ENCODE results near the gene OR52J3. TPM values are rescaled to one million over a fixed set of nuclear protein-coding genes. Genes with fewer than 3 reads are reported as not detected.

The OR52J3 gene
- total and polyA plus RNA-seq, 5 donors from 2014 or later, result not detected

- Histone ChIP-seq H3K4me3 (ENCODE audit: low read depth, low read length) (no peak within 1 kb of the TSS), H3K36me3 (ENCODE audit: control insufficient read depth, insufficient read depth, low read length) (no peaks in the 10 kb centered on the region), H3K9me3 (ENCODE audit: control insufficient read depth in 2 of 2, low read length in 2 of 2) (no peaks in the 10 kb centered on the region), H3K27ac (ENCODE audit: insufficient read depth, low read length, poor library complexity, severe bottlenecking) (no peak within 1 kb of the TSS), H3K4me1 (ENCODE audit: control insufficient read depth, insufficient read depth, low read length, poor library complexity, severe bottlenecking) (no peaks in the 10 kb centered on the region), H3K27me3 (ENCODE audit: control insufficient read depth, insufficient read depth, low read length) (no peaks in the 10 kb centered on the region)
- peaks cover 0 to 3% (median 0%) of the 10 kb centered on the region in 7 donors for H3K9me3 Mint-ChIP-seq
- H3K4me1 Mint-ChIP-seq, result no peaks in the 10 kb centered on the region
- DNase-seq (no peak), ATAC-seq (ENCODE audit: low read depth in 2 of 2) (no peak)
- no peaks in the 10 kb centered on the region for H3K27me3 Mint-ChIP-seq
- no peak within 1 kb of the TSS for H3K27ac Mint-ChIP-seq
- no peak within 1 kb of the TSS for H3K4me3 Mint-ChIP-seq
- no peaks in the 10 kb centered on the region for H3K36me3 Mint-ChIP-seq
These were observed 22.9 kb downstream of the OR52J3 start, which contains the start of gene OR52E1 for GRCh38 chr11:5069272-5069671. Gene OR52E1 (plus strand): TSS chr11:5069572.

DNA sequence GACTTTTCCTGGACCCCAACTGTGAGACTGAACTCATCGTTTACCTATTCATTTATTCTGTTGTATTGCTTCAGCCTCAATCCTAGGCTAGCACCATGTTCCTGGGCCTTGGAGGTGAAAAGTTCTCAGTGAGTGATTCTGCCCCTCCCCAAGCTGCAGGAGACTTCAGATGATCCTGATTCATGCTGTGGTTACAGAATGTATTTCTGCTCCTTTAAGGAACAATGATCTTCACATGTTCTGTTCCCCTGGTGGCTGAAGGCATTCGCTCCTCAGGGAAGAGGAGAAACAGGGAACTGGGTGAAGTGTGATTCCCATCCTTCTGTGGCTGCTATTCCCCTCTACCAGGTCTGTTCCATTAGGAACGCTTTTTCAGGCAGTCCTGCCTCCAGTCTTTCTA, 25.5 kb downstream of the OR52J3 start:
- H3K4me1 ChIP-seq (ENCODE audit: control insufficient read depth, insufficient read depth, low read length, poor library complexity, severe bottlenecking), result no peaks in the 10 kb centered on the region
- no peaks in the 10 kb centered on the region for H3K36me3 ChIP-seq (ENCODE audit: control insufficient read depth, insufficient read depth, low read length)
- no peaks in the 10 kb centered on the region for H3K27me3 Mint-ChIP-seq
- DNase-seq (no peak), ATAC-seq (ENCODE audit: low read depth in 2 of 2) (no peak)
- H3K27ac ChIP-seq (ENCODE audit: insufficient read depth, low read length, poor library complexity, severe bottlenecking), result no peak overlapping the region
- no peak overlapping the region for H3K4me3 ChIP-seq (ENCODE audit: low read depth, low read length)
- no peaks in the 10 kb centered on the region for H3K36me3 Mint-ChIP-seq
- no peak overlapping the region for H3K4me3 Mint-ChIP-seq
- no peaks in the 10 kb centered on the region for H3K4me1 Mint-ChIP-seq
- H3K27ac Mint-ChIP-seq, result no peak overlapping the region
- peaks cover 0 to 3% (median 0%) of the 10 kb centered on the region in 7 donors for H3K9me3 Mint-ChIP-seq
- H3K27me3 ChIP-seq (ENCODE audit: control insufficient read depth, insufficient read depth, low read length), result no peaks in the 10 kb centered on the region
- no peaks in the 10 kb centered on the region for H3K9me3 ChIP-seq (ENCODE audit: control insufficient read depth in 2 of 2, low read length in 2 of 2)

DNA sequence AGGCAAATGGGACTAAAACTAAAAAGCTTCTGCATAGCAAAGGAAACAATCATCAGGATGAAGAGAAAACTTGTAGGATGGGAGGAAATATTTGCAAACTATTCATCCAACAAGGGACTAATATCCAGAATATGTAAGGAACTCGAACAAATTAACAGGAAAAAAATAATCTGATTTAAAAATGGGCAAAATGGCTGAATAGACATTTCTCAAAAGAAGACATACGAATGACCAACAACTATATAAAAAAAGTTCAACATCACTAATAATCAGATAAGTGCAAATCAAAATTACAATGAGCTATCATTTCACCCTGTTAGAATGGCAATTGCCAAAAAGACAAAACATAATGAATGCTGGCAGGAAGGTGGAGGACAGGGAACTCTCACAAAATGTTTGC, 35.1 kb downstream of the OR52J3 start:
- Mint-ChIP-seq H3K4me3 (no peak overlapping the region), H3K27me3 (peaks cover 4% of the 10 kb centered on the region), H3K36me3 (no peaks in the 10 kb centered on the region), H3K9me3 (peaks cover 0 to 3% (median 0%) of the 10 kb centered on the region in 7 donors), H3K4me1 (no peaks in the 10 kb centered on the region), H3K27ac (no peak overlapping the region)
- H3K4me3 ChIP-seq (ENCODE audit: low read depth, low read length), result no peak overlapping the region
- no peak for ATAC-seq (ENCODE audit: low read depth in 2 of 2)
- H3K4me1 ChIP-seq (ENCODE audit: control insufficient read depth, insufficient read depth, low read length, poor library complexity, severe bottlenecking), result no peaks in the 10 kb centered on the region
- no peaks in the 10 kb centered on the region for H3K9me3 ChIP-seq (ENCODE audit: control insufficient read depth in 2 of 2, low read length in 2 of 2)
- DNase-seq, result no peak
- no peak overlapping the region for H3K27ac ChIP-seq (ENCODE audit: insufficient read depth, low read length, poor library complexity, severe bottlenecking)
- H3K27me3 ChIP-seq (ENCODE audit: control insufficient read depth, insufficient read depth, low read length), result no peaks in the 10 kb centered on the region
- H3K36me3 ChIP-seq (ENCODE audit: control insufficient read depth, insufficient read depth, low read length), result no peaks in the 10 kb centered on the region

DNA sequence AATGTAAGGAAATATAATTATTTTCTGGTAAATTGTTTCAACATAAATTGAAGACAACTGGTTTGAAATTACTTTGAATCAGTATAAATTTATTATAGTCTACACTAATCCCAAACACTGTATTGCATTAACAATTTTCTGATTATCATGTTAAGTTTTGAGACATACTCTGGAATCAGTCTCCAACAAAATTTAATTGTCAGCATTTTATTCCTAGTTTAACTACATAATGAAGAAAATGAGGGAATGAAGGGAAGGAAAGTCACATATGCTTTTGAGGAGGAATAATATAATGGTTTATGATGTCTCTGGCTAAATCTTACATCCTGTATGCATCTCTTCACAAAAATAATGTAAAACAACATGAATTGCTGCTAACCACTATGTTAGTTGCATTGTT, 37.3 kb downstream of the OR52J3 start:
- no peaks in the 10 kb centered on the region for H3K36me3 ChIP-seq (ENCODE audit: control insufficient read depth, insufficient read depth, low read length)
- no peak overlapping the region for H3K4me3 ChIP-seq (ENCODE audit: low read depth, low read length)
- ATAC-seq (ENCODE audit: low read depth in 2 of 2) (no peak), DNase-seq (no peak)
- Mint-ChIP-seq H3K36me3 (no peaks in the 10 kb centered on the region), H3K27me3 (peaks cover 4% of the 10 kb centered on the region), H3K9me3 (peaks cover 0 to 6% (median 0%) of the 10 kb centered on the region in 7 donors), H3K4me3 (no peak overlapping the region), H3K27ac (no peak overlapping the region), H3K4me1 (no peaks in the 10 kb centered on the region)
- H3K9me3 ChIP-seq (ENCODE audit: control insufficient read depth in 2 of 2, low read length in 2 of 2), result no peaks in the 10 kb centered on the region
- H3K27me3 ChIP-seq (ENCODE audit: control insufficient read depth, insufficient read depth, low read length), result no peaks in the 10 kb centered on the region
- no peaks in the 10 kb centered on the region for H3K4me1 ChIP-seq (ENCODE audit: control insufficient read depth, insufficient read depth, low read length, poor library complexity, severe bottlenecking)
- no peak overlapping the region for H3K27ac ChIP-seq (ENCODE audit: insufficient read depth, low read length, poor library complexity, severe bottlenecking)

DNA sequence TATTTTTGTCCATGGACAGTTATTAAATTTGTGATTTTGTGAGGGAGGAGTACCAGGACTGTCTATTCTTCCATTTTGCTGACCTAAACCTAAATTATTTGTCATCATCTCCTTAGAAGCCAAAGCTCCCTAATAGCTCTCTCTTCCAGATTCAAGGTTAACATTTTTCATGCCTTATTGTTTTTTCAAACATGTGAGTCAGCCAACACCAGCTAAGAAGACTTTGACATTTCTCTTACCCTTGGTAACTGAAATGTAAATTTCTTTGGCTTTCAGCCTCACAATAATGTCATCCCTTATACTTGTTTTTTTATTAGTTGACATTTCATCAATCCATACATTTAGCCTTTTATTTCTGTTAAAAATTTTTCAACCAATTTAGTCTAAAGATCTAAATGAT, 42.2 kb downstream of the OR52J3 start:
- no peak overlapping the region for H3K4me3 ChIP-seq (ENCODE audit: low read depth, low read length)
- H3K9me3 Mint-ChIP-seq, result peaks cover 0 to 5% (median 1%) of the 10 kb centered on the region in 7 donors

DNA sequence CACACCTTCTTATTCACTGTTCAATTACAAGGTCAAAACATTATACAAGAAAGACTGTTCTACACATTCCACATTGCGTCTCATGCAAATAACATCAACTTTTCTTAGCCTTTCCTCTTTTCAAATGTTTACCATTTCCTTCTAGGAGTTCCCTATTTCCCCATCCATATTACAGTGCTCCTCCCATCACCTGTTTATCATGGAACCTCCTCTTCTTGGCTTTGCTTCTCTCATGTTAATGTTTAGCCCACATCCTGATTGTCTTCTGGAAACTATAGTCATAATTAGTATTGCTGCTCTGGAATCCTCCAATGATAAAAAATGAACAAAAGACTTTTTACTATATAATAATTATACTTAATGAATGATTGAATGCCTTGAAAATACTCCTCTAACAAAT, 44.3 kb downstream of the OR52J3 start:
- H3K4me3 ChIP-seq (ENCODE audit: low read depth, low read length), result no peak overlapping the region
- H3K27ac ChIP-seq (ENCODE audit: insufficient read depth, low read length, poor library complexity, severe bottlenecking), result no peak overlapping the region
- no peak for ATAC-seq (ENCODE audit: low read depth in 2 of 2)
- Mint-ChIP-seq H3K4me3 (no peak overlapping the region), H3K27ac (no peak overlapping the region), H3K4me1 (no peaks in the 10 kb centered on the region), H3K9me3 (peaks cover 0 to 5% (median 1%) of the 10 kb centered on the region in 7 donors), H3K27me3 (no peaks in the 10 kb centered on the region), H3K36me3 (no peaks in the 10 kb centered on the region)
- H3K4me1 ChIP-seq (ENCODE audit: control insufficient read depth, insufficient read depth, low read length, poor library complexity, severe bottlenecking), result no peaks in the 10 kb centered on the region
- no peaks in the 10 kb centered on the region for H3K27me3 ChIP-seq (ENCODE audit: control insufficient read depth, insufficient read depth, low read length)
- no peak for DNase-seq
- no peaks in the 10 kb centered on the region for H3K36me3 ChIP-seq (ENCODE audit: control insufficient read depth, insufficient read depth, low read length)
- no peaks in the 10 kb centered on the region for H3K9me3 ChIP-seq (ENCODE audit: control insufficient read depth in 2 of 2, low read length in 2 of 2)

More for the DNA sequence above, 42.2 kb downstream of the OR52J3 start:
- H3K4me3 Mint-ChIP-seq, result no peak overlapping the region
- no peak overlapping the region for H3K27ac Mint-ChIP-seq
- H3K36me3 Mint-ChIP-seq, result no peaks in the 10 kb centered on the region
- DNase-seq (no peak), ATAC-seq (ENCODE audit: low read depth in 2 of 2) (no peak)
- H3K4me1 Mint-ChIP-seq, result no peaks in the 10 kb centered on the region
- Histone ChIP-seq H3K36me3 (ENCODE audit: control insufficient read depth, insufficient read depth, low read length) (no peaks in the 10 kb centered on the region), H3K27me3 (ENCODE audit: control insufficient read depth, insufficient read depth, low read length) (no peaks in the 10 kb centered on the region), H3K9me3 (ENCODE audit: control insufficient read depth in 2 of 2, low read length in 2 of 2) (no peaks in the 10 kb centered on the region), H3K27ac (ENCODE audit: insufficient read depth, low read length, poor library complexity, severe bottlenecking) (no peak overlapping the region), H3K4me1 (ENCODE audit: control insufficient read depth, insufficient read depth, low read length, poor library complexity, severe bottlenecking) (no peaks in the 10 kb centered on the region)
- H3K27me3 Mint-ChIP-seq, result no peaks in the 10 kb centered on the region

- Mint-ChIP-seq H3K36me3 (no peaks in the 10 kb centered on the region), H3K4me3 (no peak overlapping the region), H3K9me3 (peaks cover 0 to 4% (median 1%) of the 10 kb centered on the region in 7 donors), H3K27ac (no peak overlapping the region), H3K27me3 (no peaks in the 10 kb centered on the region), H3K4me1 (no peaks in the 10 kb centered on the region)
- ATAC-seq (ENCODE audit: low read depth in 2 of 2) (no peak), DNase-seq (no peak)
- Histone ChIP-seq H3K4me1 (ENCODE audit: control insufficient read depth, insufficient read depth, low read length, poor library complexity, severe bottlenecking) (no peaks in the 10 kb centered on the region), H3K36me3 (ENCODE audit: control insufficient read depth, insufficient read depth, low read length) (no peaks in the 10 kb centered on the region), H3K9me3 (ENCODE audit: control insufficient read depth in 2 of 2, low read length in 2 of 2) (no peaks in the 10 kb centered on the region), H3K27ac (ENCODE audit: insufficient read depth, low read length, poor library complexity, severe bottlenecking) (no peak overlapping the region), H3K4me3 (ENCODE audit: low read depth, low read length) (no peak overlapping the region), H3K27me3 (ENCODE audit: control insufficient read depth, insufficient read depth, low read length) (no peaks in the 10 kb centered on the region)
These were observed 46.7 kb downstream of the OR52J3 start for GRCh38 chr11:5092821-5093585.

DNA sequence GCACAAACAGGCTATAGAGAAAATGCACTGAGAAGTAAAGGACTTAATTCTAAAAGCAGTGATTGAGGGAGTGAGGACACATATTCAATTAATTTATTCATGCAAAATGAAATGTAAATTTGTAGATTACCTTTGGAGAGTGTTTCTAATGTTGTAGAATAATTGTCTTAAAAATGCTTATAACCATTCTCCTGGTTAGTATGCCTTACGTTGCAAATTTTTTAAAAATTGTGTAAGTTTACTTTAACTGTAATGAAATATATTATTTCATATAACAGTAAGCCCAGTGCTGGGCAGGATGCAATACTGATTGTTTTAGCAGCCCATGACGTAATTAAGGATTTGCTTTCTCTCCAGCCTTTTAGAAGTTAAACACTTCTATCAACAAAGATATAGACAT, 49.7 kb downstream of the OR52J3 start:
- H3K27ac Mint-ChIP-seq, result no peak overlapping the region

More for the DNA sequence above, 49.7 kb downstream of the OR52J3 start:
- Histone ChIP-seq H3K9me3 (ENCODE audit: control insufficient read depth in 2 of 2, low read length in 2 of 2) (no peaks in the 10 kb centered on the region), H3K4me3 (ENCODE audit: low read depth, low read length) (no peak overlapping the region), H3K36me3 (ENCODE audit: control insufficient read depth, insufficient read depth, low read length) (no peaks in the 10 kb centered on the region), H3K27ac (ENCODE audit: insufficient read depth, low read length, poor library complexity, severe bottlenecking) (no peak overlapping the region), H3K4me1 (ENCODE audit: control insufficient read depth, insufficient read depth, low read length, poor library complexity, severe bottlenecking) (no peaks in the 10 kb centered on the region), H3K27me3 (ENCODE audit: control insufficient read depth, insufficient read depth, low read length) (no peaks in the 10 kb centered on the region)
- H3K4me3 Mint-ChIP-seq, result no peak overlapping the region
- no peaks in the 10 kb centered on the region for H3K4me1 Mint-ChIP-seq
- H3K9me3 Mint-ChIP-seq, result peaks cover 0 to 2% (median 0%) of the 10 kb centered on the region in 7 donors
- ATAC-seq (ENCODE audit: low read depth in 2 of 2) (no peak), DNase-seq (no peak)
- no peaks in the 10 kb centered on the region for H3K27me3 Mint-ChIP-seq
- no peaks in the 10 kb centered on the region for H3K36me3 Mint-ChIP-seq

Data from CD4-positive, CD25-positive, alpha-beta regulatory T cell (primary cell).